ENCODE measurements around the gene CPSF3. TPM values are rescaled to one million over a fixed set of nuclear protein-coding genes. Genes with fewer than 3 reads are reported as not detected.

CPSF3 gene
- total RNA-seq, 2 experiments from 2014 or later = 13.2 to 13.8 TPM

GRCh38 chr2:9424447-9425164, 1.2 kb downstream of the CPSF3 start:
- ChIA-PET CTCF (no interaction called here), POLR2A (interaction anchor here (0.7 to 3.8 kb wide), 4 partner anchors 49 to 1358 kb away, joined by 3 to 50 read pairs (median 9); partner anchors contain the start of genes ADAM17, IAH1 and ODC1)
- Histone ChIP-seq H3K4me1 (ENCODE audit: insufficient read depth, low read length) (peaks cover 39% of the 10 kb centered on the region), H3K27me3 (ENCODE audit: control insufficient read depth in 1 of 2, insufficient read depth in 2 of 2, low read length in 2 of 2) (no peaks in the 10 kb centered on the region), H3K27ac (ENCODE audit: low read depth in 1 of 2, low read length in 2 of 2) (peak overlapping the region; percentile 73 to 84), H3K9me3 (ENCODE audit: control insufficient read depth in 1 of 2, insufficient read depth in 1 of 2, low read length in 2 of 2) (no peaks in the 10 kb centered on the region), H3K36me3 (ENCODE audit: insufficient read depth, low read length) (peaks cover 14% of the 10 kb centered on the region), H3K4me3 (ENCODE audit: low read length) (peak overlapping the region; percentile 99)
- ATAC-seq (ENCODE audit: poor library complexity) (no peak), DNase-seq (no peak)
- no peaks in the 10 kb centered on the region for H3K9me3 Mint-ChIP-seq
- no peaks in the 10 kb centered on the region for H3K27me3 Mint-ChIP-seq
- intact Hi-C loops (cut with DNase I, micrococcal nuclease) = loop anchor here (2.0 to 10.0 kb wide), 7 partner anchors 48 to 1390 kb away; partner anchors contain the start of genes KIDINS220 (in 2 of the 2), IAH1 (in 1 of the 2), KLF11 (in 1 of the 2) and MBOAT2 (in 1 of the 2)
- H3K4me1 Mint-ChIP-seq (ENCODE audit: low read depth) = peaks cover 26% of the 10 kb centered on the region
- TF ChIP-seq CTCF (IDR thresholded peaks at IDR 0.05) = no peak
- H3K36me3 Mint-ChIP-seq (ENCODE audit: low read depth) = peaks cover 31% of the 10 kb centered on the region
- H3K27ac Mint-ChIP-seq = no peak overlapping the region
- H3K4me3 Mint-ChIP-seq = no peak overlapping the region

GRCh38 chr2:9428965-9429577, 5.6 kb downstream of the CPSF3 start:
- peaks cover 10% of the 10 kb centered on the region for H3K4me1 ChIP-seq (ENCODE audit: insufficient read depth, low read length)
- Mint-ChIP-seq H3K4me3 (no peak overlapping the region), H3K27ac (no peak overlapping the region), H3K36me3 (ENCODE audit: low read depth) (peaks cover 55% of the 10 kb centered on the region), H3K4me1 (ENCODE audit: low read depth) (no peaks in the 10 kb centered on the region), H3K27me3 (no peaks in the 10 kb centered on the region), H3K9me3 (no peaks in the 10 kb centered on the region)
- ChIA-PET CTCF (no interaction called here), POLR2A (no interaction called here)
- no peaks in the 10 kb centered on the region for H3K27me3 ChIP-seq (ENCODE audit: control insufficient read depth in 1 of 2, insufficient read depth in 2 of 2, low read length in 2 of 2)
- no peak overlapping the region for H3K4me3 ChIP-seq (ENCODE audit: low read length)
- no peaks in the 10 kb centered on the region for H3K9me3 ChIP-seq (ENCODE audit: control insufficient read depth in 1 of 2, insufficient read depth in 1 of 2, low read length in 2 of 2)
- H3K27ac ChIP-seq (ENCODE audit: low read depth in 1 of 2, low read length in 2 of 2) = no peak overlapping the region
- intact Hi-C loops (cut with DNase I, micrococcal nuclease) = loop anchor here in 1 of 2 experiments (10.0 kb wide), 2 partner anchors 616 to 1386 kb away; partner anchors contain the start of genes KLF11 and PDIA6
- TF ChIP-seq CTCF (IDR thresholded peaks at IDR 0.05) = no peak
- ATAC-seq (ENCODE audit: poor library complexity) (no peak), DNase-seq (no peak)
- peaks cover 48% of the 10 kb centered on the region for H3K36me3 ChIP-seq (ENCODE audit: insufficient read depth, low read length)

- Histone ChIP-seq H3K27me3 (ENCODE audit: control insufficient read depth in 1 of 2, insufficient read depth in 2 of 2, low read length in 2 of 2) (no peaks in the 10 kb centered on the region), H3K4me3 (ENCODE audit: low read length) (no peak overlapping the region), H3K36me3 (ENCODE audit: insufficient read depth, low read length) (peaks cover 54% of the 10 kb centered on the region), H3K4me1 (ENCODE audit: insufficient read depth, low read length) (no peaks in the 10 kb centered on the region), H3K27ac (ENCODE audit: low read depth in 1 of 2, low read length in 2 of 2) (no peak overlapping the region), H3K9me3 (ENCODE audit: control insufficient read depth in 1 of 2, insufficient read depth in 1 of 2, low read length in 2 of 2) (no peaks in the 10 kb centered on the region)
- no peak for DNase-seq
- no peak for ATAC-seq (ENCODE audit: poor library complexity)
- H3K4me3 Mint-ChIP-seq = no peak overlapping the region
- ChIA-PET POLR2A (interaction anchor here (1.0 kb wide), 1 partner anchor 43 kb away, joined by 3 read pairs; the partner anchor contains the start of gene IAH1), CTCF (no interaction called here)
- intact Hi-C loops (cut with DNase I, micrococcal nuclease) = no loop called here
- TF ChIP-seq CTCF (IDR thresholded peaks at IDR 0.05) = no peak
- no peaks in the 10 kb centered on the region for H3K27me3 Mint-ChIP-seq
- no peak overlapping the region for H3K27ac Mint-ChIP-seq
- H3K4me1 Mint-ChIP-seq (ENCODE audit: low read depth) = no peaks in the 10 kb centered on the region
- peaks cover 63% of the 10 kb centered on the region for H3K36me3 Mint-ChIP-seq (ENCODE audit: low read depth)
- no peaks in the 10 kb centered on the region for H3K9me3 Mint-ChIP-seq
Observed at GRCh38 chr2:9430316-9431293, 7.2 kb downstream of the CPSF3 start.

All from CD4-positive, alpha-beta T cell (primary cell).